ENCODE measurements around the gene ANXA5. TPM values are rescaled to one million over a fixed set of nuclear protein-coding genes. Genes with fewer than 3 reads are reported as not detected.

Gene ANXA5
- polyA plus RNA-seq, 3 donors from 2014 or later = 27.7 to 104 (median 64.9) TPM

- no peak for DNase-seq
- Mint-ChIP-seq H3K4me3 (no peak overlapping the region), H3K36me3 (no peaks in the 10 kb centered on the region), H3K27ac (no peak overlapping the region), H3K9me3 (peaks cover 0 to 2% (median 0%) of the 10 kb centered on the region in 6 donors), H3K27me3 (ENCODE audit: low read depth in 3 of 3) (peaks cover 1 to 3% (median 2%) of the 10 kb centered on the region in 3 donors), H3K4me1 (no peaks in the 10 kb centered on the region)
Observed at GRCh38 chr4:121632636-121633035, 64.1 kb downstream of the ANXA5 start.

Other genes with a start within 250 kb of the ANXA5 start
- not detected for gene SMIM43, start 68.2 kb upstream of the ANXA5 start, polyA plus RNA-seq
- 10 to 100 TPM; 26.1 to 39.3 (median 26.7) TPM for gene EXOSC9, start 104.3 kb upstream of the ANXA5 start, polyA plus RNA-seq
- under 1 TPM in 2 of 3 donors, not detected in 1; 0.80 to 0.91 TPM for gene CCNA2, start 126.9 kb upstream of the ANXA5 start, polyA plus RNA-seq
- gene BBS7, start 173.5 kb upstream of the ANXA5 start, polyA plus RNA-seq = 10 to 100 TPM in 1 of 3 donors, 1 to 10 TPM in 2; 6.5 to 10.2 (median 9.0) TPM

All from immature natural killer cell (primary cell).